ENCODE data around the gene SHOC2. TPM values are rescaled to one million over a fixed set of nuclear protein-coding genes. Genes with fewer than 3 reads are reported as not detected.

Gene SHOC2
- polyA plus RNA-seq, 3 donors, result 13.9 to 69.9 (median 68.9) TPM

DNA sequence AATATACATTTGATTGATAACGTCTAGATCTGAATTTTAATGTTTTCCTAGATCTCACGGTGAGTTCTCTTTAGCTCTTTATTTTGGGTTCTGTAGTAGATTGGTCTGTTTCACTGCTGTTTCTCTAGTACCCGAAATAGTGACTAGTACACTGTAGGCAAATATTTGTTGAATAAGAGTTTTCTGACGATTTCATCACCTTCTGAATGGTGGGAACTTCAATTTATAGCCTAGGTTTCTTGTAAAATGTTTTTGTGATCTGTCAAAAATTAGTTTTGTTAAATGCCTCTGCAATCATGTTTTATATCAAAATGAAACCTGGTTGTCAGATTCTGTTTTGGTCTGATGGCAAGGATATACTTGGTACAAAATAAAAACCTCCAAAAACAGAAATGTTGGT, 37.5 kb upstream of the SHOC2 start:
- Histone ChIP-seq H3K36me3 (replicated peaks in 1 of 2; ENCODE audit: control insufficient read depth in 1 of 2, insufficient read depth in 2 of 2, low read length in 2 of 2) (peaks cover 90 to 98% of the 10 kb centered on the region in 2 donors), H3K27ac (ENCODE audit: low read depth in 1 of 2, low read length in 2 of 2) (no peak overlapping the region), H3K4me2 (replicated peaks; ENCODE audit: extremely low read depth, low read length, poor library complexity, severe bottlenecking) (no peak overlapping the region), H3K4me3 (replicated peaks in 1 of 3; ENCODE audit: low read depth in 2 of 3, low read length in 3 of 3) (no peak overlapping the region), H4K20me1 (ENCODE audit: insufficient read depth, low read length) (peaks cover 90% of the 10 kb centered on the region), H3K9ac (ENCODE audit: insufficient read depth, low read length, poor library complexity, severe bottlenecking) (no peak overlapping the region), H2AFZ (ENCODE audit: insufficient read depth, low read depth, low read length, poor library complexity, severe bottlenecking) (no peak overlapping the region), H3K9me3 (replicated peaks in 1 of 2; ENCODE audit: control insufficient read depth in 1 of 2, insufficient read depth in 1 of 2, low read length in 2 of 2) (no peaks in the 10 kb centered on the region), H3K79me2 (ENCODE audit: insufficient read depth, low read length) (peaks cover 63% of the 10 kb centered on the region), H3K27me3 (ENCODE audit: control insufficient read depth in 2 of 2, insufficient read depth in 2 of 2, low read length in 2 of 2) (no peaks in the 10 kb centered on the region), H3K4me1 (ENCODE audit: control insufficient read depth in 1 of 2, insufficient read depth in 2 of 2, low read length in 2 of 2) (no peaks in the 10 kb centered on the region)
- no peak overlapping the region for H3K4me3 Mint-ChIP-seq
- no peaks in the 10 kb centered on the region for H3K9me3 Mint-ChIP-seq
- peaks cover 69 to 77% of the 10 kb centered on the region in 2 donors for H3K36me3 Mint-ChIP-seq
- TF ChIP-seq, protein P1, sequence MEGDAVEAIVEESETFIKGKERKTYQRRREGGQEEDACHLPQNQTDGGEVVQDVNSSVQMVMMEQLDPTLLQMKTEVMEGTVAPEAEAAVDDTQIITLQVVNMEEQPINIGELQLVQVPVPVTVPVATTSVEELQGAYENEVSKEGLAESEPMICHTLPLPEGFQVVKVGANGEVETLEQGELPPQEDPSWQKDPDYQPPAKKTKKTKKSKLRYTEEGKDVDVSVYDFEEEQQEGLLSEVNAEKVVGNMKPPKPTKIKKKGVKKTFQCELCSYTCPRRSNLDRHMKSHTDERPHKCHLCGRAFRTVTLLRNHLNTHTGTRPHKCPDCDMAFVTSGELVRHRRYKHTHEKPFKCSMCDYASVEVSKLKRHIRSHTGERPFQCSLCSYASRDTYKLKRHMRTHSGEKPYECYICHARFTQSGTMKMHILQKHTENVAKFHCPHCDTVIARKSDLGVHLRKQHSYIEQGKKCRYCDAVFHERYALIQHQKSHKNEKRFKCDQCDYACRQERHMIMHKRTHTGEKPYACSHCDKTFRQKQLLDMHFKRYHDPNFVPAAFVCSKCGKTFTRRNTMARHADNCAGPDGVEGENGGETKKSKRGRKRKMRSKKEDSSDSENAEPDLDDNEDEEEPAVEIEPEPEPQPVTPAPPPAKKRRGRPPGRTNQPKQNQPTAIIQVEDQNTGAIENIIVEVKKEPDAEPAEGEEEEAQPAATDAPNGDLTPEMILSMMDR (IDR thresholded peaks at IDR 0.05), result no peak
- peak overlapping the region in 1 of 7 donors; percentile 10 for H3K27ac Mint-ChIP-seq
- H3K27me3 Mint-ChIP-seq (ENCODE audit: low read depth in 3 of 3), result no peaks in the 10 kb centered on the region
- intact Hi-C loops (cut with micrococcal nuclease), result loop anchor here in 1 of 2 donors (5.0 kb wide), 1 partner anchor 135 kb away; no protein-coding TSS in a partner anchor
- peaks cover 3% of the 10 kb centered on the region for H3K4me1 Mint-ChIP-seq
- no peak for DNase-seq
- WGBS (ENCODE audit: insufficient coverage), result 81% methylated on average over 2 of the region's 4 CpGs

DNA sequence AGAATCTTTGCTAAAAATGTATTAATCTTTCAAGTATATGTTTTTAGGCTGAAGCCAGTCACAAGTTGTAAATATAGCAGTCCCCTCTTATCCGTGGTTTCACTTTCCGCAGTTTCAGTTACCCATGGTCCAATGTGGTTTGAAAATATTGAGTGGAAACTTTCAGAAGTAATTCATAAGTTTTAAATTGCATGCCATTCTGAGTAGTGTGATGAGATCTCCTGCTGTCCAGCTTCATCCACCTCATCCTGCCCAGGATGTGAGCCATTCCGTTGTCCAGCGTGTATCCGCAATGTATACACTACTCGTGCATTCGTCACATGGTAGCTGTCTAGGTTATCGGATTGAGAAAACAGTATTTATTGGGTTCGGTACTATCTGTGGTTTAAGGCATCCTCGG, 35.5 kb upstream of the SHOC2 start:
- intact Hi-C loops (cut with micrococcal nuclease), result loop anchor here in 1 of 2 donors (5.0 kb wide), 1 partner anchor 137 kb away; no protein-coding TSS in a partner anchor
- Histone ChIP-seq H3K79me2 (ENCODE audit: insufficient read depth, low read length) (peaks cover 42% of the 10 kb centered on the region), H3K36me3 (replicated peaks in 1 of 2; ENCODE audit: control insufficient read depth in 1 of 2, insufficient read depth in 2 of 2, low read length in 2 of 2) (peaks cover 91 to 99% of the 10 kb centered on the region in 2 donors), H2AFZ (ENCODE audit: insufficient read depth, low read depth, low read length, poor library complexity, severe bottlenecking) (no peak overlapping the region), H4K20me1 (ENCODE audit: insufficient read depth, low read length) (peaks cover 74% of the 10 kb centered on the region), H3K4me3 (replicated peaks in 1 of 3; ENCODE audit: low read depth in 2 of 3, low read length in 3 of 3) (no peak overlapping the region), H3K27ac (ENCODE audit: low read depth in 1 of 2, low read length in 2 of 2) (peak overlapping the region in 1 of 2 donors; percentile 4), H3K4me1 (ENCODE audit: control insufficient read depth in 1 of 2, insufficient read depth in 2 of 2, low read length in 2 of 2) (no peaks in the 10 kb centered on the region), H3K4me2 (replicated peaks; ENCODE audit: extremely low read depth, low read length, poor library complexity, severe bottlenecking) (no peak overlapping the region), H3K27me3 (ENCODE audit: control insufficient read depth in 2 of 2, insufficient read depth in 2 of 2, low read length in 2 of 2) (no peaks in the 10 kb centered on the region), H3K9me3 (replicated peaks in 1 of 2; ENCODE audit: control insufficient read depth in 1 of 2, insufficient read depth in 1 of 2, low read length in 2 of 2) (no peaks in the 10 kb centered on the region), H3K9ac (ENCODE audit: insufficient read depth, low read length, poor library complexity, severe bottlenecking) (no peak overlapping the region)
- DNase-seq, result no peak
- Mint-ChIP-seq H3K36me3 (peaks cover 72 to 79% of the 10 kb centered on the region in 2 donors), H3K4me1 (no peaks in the 10 kb centered on the region), H3K9me3 (no peaks in the 10 kb centered on the region), H3K27ac (no peak overlapping the region), H3K27me3 (ENCODE audit: low read depth in 3 of 3) (no peaks in the 10 kb centered on the region), H3K4me3 (no peak overlapping the region)
- TF ChIP-seq, protein P1 (IDR thresholded peaks at IDR 0.05), result no peak
- 96% methylated on average over 7 of the region's 10 CpGs for WGBS (ENCODE audit: insufficient coverage)
